ENCODE data around the gene KCNQ1OT1. TPM values are rescaled to one million over a fixed set of nuclear protein-coding genes. Genes with fewer than 3 reads are reported as not detected.

The KCNQ1OT1 gene
- total RNA-seq, 2 donors from 2014 or later: 0.77 to 1.5 TPM

DNA sequence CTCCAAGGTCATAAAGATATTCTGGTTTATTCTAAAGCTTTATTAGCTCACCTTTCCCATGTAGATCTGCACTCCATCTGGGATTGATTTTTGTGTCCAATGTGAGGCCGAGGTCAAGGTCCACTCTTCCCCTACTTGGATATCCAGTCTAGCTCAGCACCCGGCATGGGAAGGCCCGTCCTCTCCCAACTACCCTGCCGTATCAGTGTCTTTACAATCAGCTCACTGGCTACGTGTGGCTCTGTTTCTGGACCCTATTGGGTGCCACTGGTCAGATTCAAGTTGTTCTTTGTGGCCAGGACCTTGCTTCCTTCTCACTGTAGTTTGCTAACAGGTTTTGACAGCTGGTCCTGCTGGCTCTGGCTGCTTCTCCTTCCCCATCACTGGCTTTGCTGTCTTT lies 30.9 kb downstream of the KCNQ1OT1 start:
- no peak overlapping the region for H3K27ac ChIP-seq
- DNase-seq: peak; percentile 12
- TF ChIP-seq, protein P1, sequence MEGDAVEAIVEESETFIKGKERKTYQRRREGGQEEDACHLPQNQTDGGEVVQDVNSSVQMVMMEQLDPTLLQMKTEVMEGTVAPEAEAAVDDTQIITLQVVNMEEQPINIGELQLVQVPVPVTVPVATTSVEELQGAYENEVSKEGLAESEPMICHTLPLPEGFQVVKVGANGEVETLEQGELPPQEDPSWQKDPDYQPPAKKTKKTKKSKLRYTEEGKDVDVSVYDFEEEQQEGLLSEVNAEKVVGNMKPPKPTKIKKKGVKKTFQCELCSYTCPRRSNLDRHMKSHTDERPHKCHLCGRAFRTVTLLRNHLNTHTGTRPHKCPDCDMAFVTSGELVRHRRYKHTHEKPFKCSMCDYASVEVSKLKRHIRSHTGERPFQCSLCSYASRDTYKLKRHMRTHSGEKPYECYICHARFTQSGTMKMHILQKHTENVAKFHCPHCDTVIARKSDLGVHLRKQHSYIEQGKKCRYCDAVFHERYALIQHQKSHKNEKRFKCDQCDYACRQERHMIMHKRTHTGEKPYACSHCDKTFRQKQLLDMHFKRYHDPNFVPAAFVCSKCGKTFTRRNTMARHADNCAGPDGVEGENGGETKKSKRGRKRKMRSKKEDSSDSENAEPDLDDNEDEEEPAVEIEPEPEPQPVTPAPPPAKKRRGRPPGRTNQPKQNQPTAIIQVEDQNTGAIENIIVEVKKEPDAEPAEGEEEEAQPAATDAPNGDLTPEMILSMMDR (IDR thresholded peaks at IDR 0.05): no peak
- no peaks in the 10 kb centered on the region for H3K9me3 ChIP-seq
- no peaks in the 10 kb centered on the region for H3K4me1 ChIP-seq
- no peak overlapping the region for H3K9ac ChIP-seq (ENCODE audit: low read depth in 2 of 2, low read length in 2 of 2)
- H3K27me3 ChIP-seq: no peaks in the 10 kb centered on the region
- intact Hi-C loops (cut with DNase I): no loop called here
- no peaks in the 10 kb centered on the region for H3K36me3 ChIP-seq
- no peak overlapping the region for H3K4me3 ChIP-seq

DNA sequence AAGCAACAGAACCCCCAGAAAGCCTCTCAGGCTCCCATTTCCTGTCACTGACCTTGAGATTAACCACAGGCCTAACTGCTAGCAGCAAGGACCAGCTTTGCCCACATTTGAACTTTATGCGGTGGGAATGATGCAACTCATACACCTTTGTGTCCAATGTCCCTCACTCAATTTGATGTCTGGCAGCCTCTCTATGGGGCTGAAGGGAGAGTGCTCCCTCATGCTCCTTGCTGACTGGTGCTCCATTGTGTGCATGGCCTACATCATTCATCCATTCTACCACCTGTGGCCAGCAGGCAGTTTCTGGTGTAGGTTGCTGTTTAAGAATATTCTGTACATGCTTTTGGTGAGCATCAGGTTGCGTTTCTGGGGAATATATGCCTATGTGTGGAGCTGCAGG lies 31.9 kb downstream of the KCNQ1OT1 start:
- Histone ChIP-seq H3K27me3 (no peaks in the 10 kb centered on the region), H3K4me1 (no peaks in the 10 kb centered on the region), H3K36me3 (no peaks in the 10 kb centered on the region), H3K4me3 (no peak overlapping the region), H3K27ac (no peak overlapping the region), H3K9ac (ENCODE audit: low read depth in 2 of 2, low read length in 2 of 2) (no peak overlapping the region), H3K9me3 (no peaks in the 10 kb centered on the region)
- TF ChIP-seq, protein P1 (IDR thresholded peaks at IDR 0.05): no peak
- intact Hi-C loops (cut with DNase I): no loop called here
- DNase-seq: no peak

DNA sequence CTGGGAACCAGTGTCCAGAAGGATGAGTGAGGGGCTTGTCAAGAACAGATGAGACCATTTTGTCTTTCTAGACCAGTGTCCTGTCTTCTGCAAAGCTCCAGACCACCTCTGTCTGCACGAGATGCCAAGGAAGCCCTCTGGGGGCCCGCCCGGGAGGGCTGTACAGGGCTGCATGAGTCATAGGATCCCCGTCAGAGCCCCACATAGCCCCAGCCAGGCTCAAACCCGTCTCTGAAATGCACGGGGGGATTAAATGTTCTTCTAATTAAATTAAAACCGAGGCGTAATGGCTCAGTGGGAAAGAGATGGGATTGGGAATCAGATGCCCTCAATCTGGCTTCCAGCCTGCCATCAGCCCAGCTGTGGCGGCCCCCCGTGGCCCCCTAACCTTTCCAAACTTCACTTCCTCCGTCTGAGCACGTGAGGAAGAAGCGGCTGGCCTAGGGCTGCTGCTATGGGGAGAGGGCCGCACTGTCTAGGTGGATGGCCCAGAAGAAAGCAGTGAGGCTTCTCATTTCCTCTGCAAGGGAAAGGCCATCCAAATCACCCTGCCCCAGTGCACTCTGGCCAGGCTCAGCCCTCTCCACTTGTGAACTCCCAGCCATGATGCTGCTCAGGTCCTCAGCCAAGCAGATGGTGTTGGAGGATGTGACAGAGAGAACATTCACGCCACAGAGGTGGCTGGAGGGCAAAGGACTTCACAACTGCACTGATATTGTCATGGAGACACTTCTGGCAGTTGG lies 32.8 kb downstream of the KCNQ1OT1 start:
- DNase-seq: peak; percentile 11
- intact Hi-C loops (cut with DNase I): no loop called here
- no peaks in the 10 kb centered on the region for H3K36me3 ChIP-seq
- TF ChIP-seq, protein P1 (IDR thresholded peaks at IDR 0.05): no peak
- H3K9ac ChIP-seq (ENCODE audit: low read depth in 2 of 2, low read length in 2 of 2): no peak overlapping the region
- no peak overlapping the region for H3K27ac ChIP-seq
- H3K4me3 ChIP-seq: no peak overlapping the region
- no peaks in the 10 kb centered on the region for H3K4me1 ChIP-seq
- no peaks in the 10 kb centered on the region for H3K27me3 ChIP-seq
- H3K9me3 ChIP-seq: no peaks in the 10 kb centered on the region

DNA sequence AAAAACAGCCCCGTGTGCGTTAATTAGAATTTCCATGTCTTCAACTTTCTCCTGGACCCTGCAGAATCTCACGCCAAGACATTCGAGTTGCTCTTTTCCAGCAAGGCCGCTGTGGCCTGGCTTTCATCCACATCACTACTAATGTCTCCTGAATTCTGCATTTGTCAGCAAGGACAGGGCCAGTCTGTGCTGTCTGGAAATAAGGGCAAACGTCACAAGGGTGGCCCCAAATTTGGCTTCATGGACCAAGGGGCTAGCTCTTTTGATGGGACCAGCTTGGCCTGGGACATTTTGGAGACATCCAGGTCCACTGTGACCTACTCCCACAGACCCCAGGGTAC lies 33.4 kb downstream of the KCNQ1OT1 start:
- H3K36me3 ChIP-seq: no peaks in the 10 kb centered on the region
- peak; percentile 8 for DNase-seq
- intact Hi-C loops (cut with DNase I): no loop called here
- H3K9ac ChIP-seq (ENCODE audit: low read depth in 2 of 2, low read length in 2 of 2): no peak overlapping the region
- no peak overlapping the region for H3K4me3 ChIP-seq
- H3K9me3 ChIP-seq: no peaks in the 10 kb centered on the region
- no peaks in the 10 kb centered on the region for H3K4me1 ChIP-seq
- H3K27ac ChIP-seq: no peak overlapping the region
- no peaks in the 10 kb centered on the region for H3K27me3 ChIP-seq
- TF ChIP-seq, protein P1 (IDR thresholded peaks at IDR 0.05): no peak

DNA sequence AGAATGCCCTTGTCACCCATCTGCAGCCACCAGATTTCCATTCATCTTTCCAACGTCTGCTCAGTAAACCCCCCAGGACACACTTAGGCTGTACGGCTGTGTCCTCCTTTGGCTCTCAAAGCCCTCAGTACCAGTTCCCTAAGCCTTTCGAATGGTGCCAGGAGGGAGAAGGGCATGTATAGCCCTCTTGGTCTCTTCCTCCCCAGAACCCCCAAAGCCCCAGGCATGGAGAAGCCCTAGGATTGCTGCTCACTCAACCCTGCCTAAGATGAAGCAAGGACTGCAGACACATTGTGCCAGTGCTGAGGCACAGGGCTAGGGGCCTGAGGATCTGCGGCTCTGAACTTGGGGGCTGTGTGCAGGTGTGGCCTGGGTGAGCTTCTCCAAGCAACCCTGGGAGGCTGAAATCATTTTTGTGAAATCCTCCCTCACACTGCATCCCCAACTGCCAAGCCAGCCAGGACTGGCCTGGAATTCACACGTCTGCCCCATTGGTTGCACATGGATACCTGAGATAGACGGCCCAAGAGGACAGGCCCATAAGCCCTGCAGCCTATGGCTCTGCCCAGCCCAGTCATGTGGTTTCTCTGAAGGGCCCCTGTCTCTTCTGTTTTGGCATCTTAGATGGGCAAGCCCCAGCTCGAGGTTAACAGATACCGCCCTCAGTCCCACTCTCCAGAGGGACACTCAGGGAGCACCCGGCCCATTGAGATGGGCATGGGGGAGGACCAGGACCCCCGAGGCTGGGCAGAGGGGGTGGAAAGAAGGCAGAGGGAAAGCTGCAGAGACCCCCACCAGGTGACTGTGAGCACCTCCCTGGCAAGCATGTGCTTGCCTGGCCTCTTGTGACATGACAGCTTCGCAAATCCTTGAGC lies 34.0 kb downstream of the KCNQ1OT1 start:
- H3K27ac ChIP-seq: no peak overlapping the region
- no peaks in the 10 kb centered on the region for H3K9me3 ChIP-seq
- H3K4me1 ChIP-seq: no peaks in the 10 kb centered on the region
- intact Hi-C loops (cut with DNase I): no loop called here
- TF ChIP-seq, protein P1 (IDR thresholded peaks at IDR 0.05): no peak
- DNase-seq: peak; percentile 8
- H3K4me3 ChIP-seq: no peak overlapping the region
- no peaks in the 10 kb centered on the region for H3K27me3 ChIP-seq
- no peak overlapping the region for H3K9ac ChIP-seq (ENCODE audit: low read depth in 2 of 2, low read length in 2 of 2)
- no peaks in the 10 kb centered on the region for H3K36me3 ChIP-seq

Measured in colonic mucosa (tissue), 4 donors.